Stomach (tissue), 4 donors: ENCODE measurements around the gene COL6A3.

Experiments used
- CTCF ChIP-seq, 7 experiments: fragments of 450-650 bp in 4 of 7; fragments of 200-600 bp in 3 of 7; sonication (generic) in 3 of 7; IDR thresholded peaks; one replicate each; pipeline ENCODE4 v1.5.1; 2016 to 2019; ENCODE audit warnings: antibody characterized with exemption in 7 of 7, control low read depth in 2 of 7, mild to moderate bottlenecking in 1 of 7
- EP300 ChIP-seq: sonication (generic); formaldehyde crosslinking; IDR thresholded peaks from one replicate; pipeline ENCODE4 v1.6.1; 2017; ENCODE audit warnings: antibody characterized with exemption
- POLR2A ChIP-seq, 4 donors: fragments of 450-650 bp; IDR thresholded peaks; one replicate each; pipeline ENCODE4 v1.6.1; 2016; ENCODE audit warnings: antibody characterized with exemption in 4 of 4, control low read depth in 2 of 4, mild to moderate bottlenecking in 1 of 4, moderate library complexity in 1 of 4
- POLR2AphosphoS5 ChIP-seq, 3 donors: sonication (generic); formaldehyde crosslinking; IDR thresholded peaks; one replicate each; pipeline ENCODE4 v1.6.1; 2016; ENCODE audit warnings: antibody characterized with exemption in 3 of 3

GRCh38 chr2:237422309-237422708 lies 8.3 kb upstream of the COL6A3 start:
- no peak for TF ChIP-seq POLR2AphosphoS5 (IDR thresholded peaks at IDR 0.05)
- no peak for TF ChIP-seq CTCF (IDR thresholded peaks at IDR 0.05)
- no peak for TF ChIP-seq POLR2A (IDR thresholded peaks at IDR 0.05)
- TF ChIP-seq EP300, result no peak
